Neural progenitor cell (in vitro differentiated cells): ENCODE measurements around the gene NANP.

Experiments used
- EZH2 ChIP-seq: fragments of 200-600 bp; sonication (generic); IDR thresholded peaks from 2 replicates; pipeline ENCODE4 v1.6.1; 2017; ENCODE audit warnings: antibody characterized with exemption, mild to moderate bottlenecking, moderate library complexity
- TF ChIP-seq, protein P1 (sequence below): fragments of 200-600 bp; sonication (generic); IDR thresholded peaks from 2 replicates; pipeline ENCODE4 v1.5.1; 2017; ENCODE audit warnings: antibody characterized with exemption, mild to moderate bottlenecking

DNA sequence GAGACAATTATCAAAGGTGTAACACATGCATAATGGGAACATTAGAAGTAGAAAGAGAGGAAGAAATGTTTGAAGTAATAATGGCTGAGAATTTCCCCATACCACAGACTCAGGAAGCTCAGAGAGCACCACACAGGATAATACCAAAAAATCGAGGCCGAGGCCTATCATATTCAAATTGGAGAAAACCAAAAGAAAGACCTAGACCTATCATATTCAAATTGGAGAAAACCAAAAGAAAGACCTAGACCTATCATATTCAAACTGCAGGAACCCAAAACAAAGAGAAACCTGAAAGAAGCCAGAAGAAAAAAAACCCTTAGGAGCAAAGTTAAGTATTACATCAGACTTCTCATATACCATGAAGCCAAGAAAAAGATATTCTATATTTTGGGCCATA is 56.5 kb downstream of the NANP start:
- TF ChIP-seq, protein P1, sequence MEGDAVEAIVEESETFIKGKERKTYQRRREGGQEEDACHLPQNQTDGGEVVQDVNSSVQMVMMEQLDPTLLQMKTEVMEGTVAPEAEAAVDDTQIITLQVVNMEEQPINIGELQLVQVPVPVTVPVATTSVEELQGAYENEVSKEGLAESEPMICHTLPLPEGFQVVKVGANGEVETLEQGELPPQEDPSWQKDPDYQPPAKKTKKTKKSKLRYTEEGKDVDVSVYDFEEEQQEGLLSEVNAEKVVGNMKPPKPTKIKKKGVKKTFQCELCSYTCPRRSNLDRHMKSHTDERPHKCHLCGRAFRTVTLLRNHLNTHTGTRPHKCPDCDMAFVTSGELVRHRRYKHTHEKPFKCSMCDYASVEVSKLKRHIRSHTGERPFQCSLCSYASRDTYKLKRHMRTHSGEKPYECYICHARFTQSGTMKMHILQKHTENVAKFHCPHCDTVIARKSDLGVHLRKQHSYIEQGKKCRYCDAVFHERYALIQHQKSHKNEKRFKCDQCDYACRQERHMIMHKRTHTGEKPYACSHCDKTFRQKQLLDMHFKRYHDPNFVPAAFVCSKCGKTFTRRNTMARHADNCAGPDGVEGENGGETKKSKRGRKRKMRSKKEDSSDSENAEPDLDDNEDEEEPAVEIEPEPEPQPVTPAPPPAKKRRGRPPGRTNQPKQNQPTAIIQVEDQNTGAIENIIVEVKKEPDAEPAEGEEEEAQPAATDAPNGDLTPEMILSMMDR = no peak
- no peak for TF ChIP-seq EZH2
